Neural cell (in vitro differentiated cells): ENCODE data around the gene LBR. TPM values are rescaled to one million over a fixed set of nuclear protein-coding genes. Genes with fewer than 3 reads are reported as not detected.

ENCODE experiments used
- H2AFZ ChIP-seq: fragments of 200-600, 300-800 bp; sonication (generic), shearing (Covaris generic); 2 replicates; pipeline ENCODE4 v1.6.0; 2014; ENCODE audit warnings: low read depth, mild to moderate bottlenecking, antibody characterized with exemption, low read length, moderate library complexity
- H3F3A ChIP-seq: fragments of 200-600 bp; shearing (Covaris generic); 2 replicates; pipeline ENCODE4 v1.6.1; 2016; ENCODE audit warnings: mild to moderate bottlenecking, moderate library complexity, mixed read lengths, antibody characterized with exemption, low read length; ENCODE audit not compliant: insufficient read depth, poor library complexity, severe bottlenecking
- H3K27ac ChIP-seq: fragments of 200-600, 300-800 bp; sonication (generic), shearing (Covaris generic); 2 replicates; pipeline ENCODE4 v1.5.1; 2014; ENCODE audit warnings: mild to moderate bottlenecking, low read length, moderate library complexity
- H3K27me3 ChIP-seq: fragments of 300-800, 200-600 bp; sonication (generic), shearing (Covaris generic); 2 replicates; pipeline ENCODE4 v1.6.0; 2014; ENCODE audit warnings: mild to moderate bottlenecking, low read depth, low read length, moderate library complexity; ENCODE audit not compliant: insufficient read depth
- H3K36me3 ChIP-seq: fragments of 300-800, 200-600 bp; sonication (generic), shearing (Covaris generic); 2 replicates; pipeline ENCODE4 v1.5.1; 2014; ENCODE audit warnings: mild to moderate bottlenecking, antibody characterized with exemption, low read length, moderate library complexity; ENCODE audit not compliant: insufficient read depth
- H3K4me2 ChIP-seq: fragments of 300-800, 200-600 bp; sonication (generic), shearing (Covaris generic); 2 replicates; pipeline ENCODE4 v1.6.0; 2014; ENCODE audit warnings: mild to moderate bottlenecking, low read length
- H3K4me3 ChIP-seq: fragments of 300-800, 200-600 bp; sonication (generic), shearing (Covaris generic); 2 replicates; pipeline ENCODE4 v1.5.1; 2014; ENCODE audit warnings: mild to moderate bottlenecking, low read length, moderate library complexity
- H3K79me2 ChIP-seq: fragments of 200-600 bp; shearing (Covaris generic); replicated peaks from 2 replicates; pipeline ENCODE4 v1.6.0; 2014; ENCODE audit warnings: mild to moderate bottlenecking, low read length, moderate library complexity; ENCODE audit not compliant: insufficient read depth
- H3K9ac ChIP-seq: fragments of 300-800, 200-600 bp; sonication (generic), shearing (Covaris generic); 2 replicates; pipeline ENCODE4 v1.6.1; 2016; ENCODE audit warnings: mild to moderate bottlenecking, low read length, mixed read lengths
- H3K9me2 ChIP-seq: fragments of 200-600 bp; shearing (Covaris generic); 2 replicates; pipeline ENCODE4 v1.6.1; 2016; ENCODE audit warnings: mild to moderate bottlenecking, low read length, mixed read lengths; ENCODE audit not compliant: insufficient read depth
- H3K9me3 ChIP-seq: fragments of 200-600, 300-800 bp; sonication (generic), shearing (Covaris generic); 2 replicates; pipeline ENCODE4 v1.6.1; 2016; ENCODE audit warnings: mild to moderate bottlenecking, mixed run types, low read length, moderate library complexity, mixed read lengths
- H4K20me1 ChIP-seq: fragments of 200-600 bp; shearing (Covaris generic); 2 replicates; pipeline ENCODE4 v1.6.1; 2016; ENCODE audit warnings: mild to moderate bottlenecking, mixed run types; ENCODE audit not compliant: insufficient read depth
- EP300 ChIP-seq: fragments of 450-650 bp; conservative IDR thresholded peaks from 2 replicates; pipeline ENCODE4 v1.6.1; 2014; ENCODE audit warnings: antibody characterized with exemption, mild to moderate bottlenecking, moderate library complexity; ENCODE audit not compliant: poor library complexity, severe bottlenecking
- EZH2 ChIP-seq: fragments of 200-600, 300-800 bp; shearing (Covaris generic), sonication (generic); IDR thresholded peaks from 2 replicates; pipeline ENCODE4 v1.6.1; 2014; ENCODE audit warnings: antibody characterized with exemption, low read length, borderline replicate concordance, mild to moderate bottlenecking; ENCODE audit not compliant: insufficient read depth, poor library complexity, severe bottlenecking
- MXI1 ChIP-seq: fragments of 450-650 bp; conservative IDR thresholded peaks from 2 replicates; pipeline ENCODE4 v1.6.1; 2014; ENCODE audit warnings: antibody characterized with exemption, mild to moderate bottlenecking; ENCODE audit not compliant: poor library complexity, severe bottlenecking
- POLR2AphosphoS5 ChIP-seq: IDR thresholded peaks from 2 replicates; pipeline ENCODE4 v1.6.1; 2012
- RAD21 ChIP-seq: fragments of 450-650 bp; conservative IDR thresholded peaks from 2 replicates; pipeline ENCODE4 v1.6.1; 2014; ENCODE audit warnings: antibody characterized with exemption, mild to moderate bottlenecking, moderate library complexity
- SMC3 ChIP-seq: fragments of 450-650 bp; conservative IDR thresholded peaks from 2 replicates; pipeline ENCODE4 v1.6.1; 2014; ENCODE audit warnings: antibody characterized with exemption, mild to moderate bottlenecking, moderate library complexity; ENCODE audit not compliant: poor library complexity
- TAF1 ChIP-seq: IDR thresholded peaks from 2 replicates; pipeline ENCODE4 v1.6.1; 2012; ENCODE audit warnings: low read depth
- polyA plus RNA-seq: library from polyadenylated mRNA; depleted of rRNA; stranded (reverse); fragments of >200 nt; gene quantifications from 2 replicates; pipeline ENCODE4 v1.2.3, GENCODE V29; 2014
- TF ChIP-seq, protein P1 (sequence below): IDR thresholded peaks from 2 replicates; pipeline ENCODE4 v1.6.1; 2012; ENCODE audit warnings: borderline replicate concordance
- TF ChIP-seq, protein P2 (sequence below): fragments of 450-650 bp; IDR thresholded peaks from 2 replicates; pipeline ENCODE4 v1.5.1; 2014; ENCODE audit warnings: antibody characterized with exemption, mild to moderate bottlenecking, moderate library complexity; ENCODE audit not compliant: poor library complexity, severe bottlenecking

The LBR gene
- polyA plus RNA-seq, 1 donor from 2014 or later: 156 TPM

DNA sequence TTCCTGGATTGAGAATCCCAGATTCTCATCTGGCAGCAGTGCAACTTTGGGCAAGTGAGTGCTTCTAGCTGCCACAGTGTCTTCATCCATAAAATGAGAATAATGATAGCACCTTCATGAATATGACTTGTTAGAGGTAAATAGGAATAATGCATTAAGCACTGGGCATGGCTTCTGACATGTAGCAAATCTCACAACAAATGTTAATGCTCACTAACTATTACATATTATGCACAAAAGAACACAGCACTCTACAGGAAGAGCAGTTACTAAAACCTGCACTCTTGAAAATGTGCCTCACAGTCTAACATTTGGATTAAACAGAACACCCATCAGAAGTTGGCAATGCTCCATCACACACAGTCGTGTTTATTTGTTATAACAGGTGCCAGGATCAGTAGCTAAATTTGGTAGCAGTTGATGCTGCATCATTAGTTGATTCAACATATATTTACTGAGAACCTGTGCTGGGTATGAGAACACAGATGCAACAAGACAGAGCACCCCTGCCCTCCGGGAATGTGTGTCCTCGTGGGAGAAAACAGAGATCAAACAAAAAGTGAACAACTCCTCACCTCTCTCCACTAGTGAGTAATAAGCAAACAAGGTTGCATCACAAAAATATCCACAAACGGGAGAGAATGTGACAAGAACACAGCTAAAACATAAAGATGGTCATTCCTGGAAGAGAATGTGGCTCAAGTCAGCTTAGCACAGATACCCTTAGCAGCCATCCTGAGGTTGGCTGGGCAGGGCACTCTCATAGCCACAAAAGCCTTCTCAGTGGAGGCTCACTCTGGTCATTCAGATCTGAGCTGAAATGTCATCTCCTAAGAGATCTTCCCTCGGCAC lies 26.2 kb upstream of the LBR start:
- Histone ChIP-seq H3K36me3 (no peaks in the 10 kb centered on the region), H3K9ac (no peak overlapping the region), H3K79me2 (no peaks in the 10 kb centered on the region), H3K27ac (no peak overlapping the region), H2AFZ (no peak overlapping the region), H3K9me3 (no peaks in the 10 kb centered on the region), H4K20me1 (no peaks in the 10 kb centered on the region), H3K4me2 (no peak overlapping the region), H3K9me2 (no peaks in the 10 kb centered on the region), H3F3A (no peaks in the 10 kb centered on the region), H3K27me3 (no peaks in the 10 kb centered on the region), H3K4me3 (no peak overlapping the region)
- no peak for TF ChIP-seq EZH2
- TF ChIP-seq MXI1: no peak
- no peak for TF ChIP-seq EP300
- TF ChIP-seq TAF1: no peak
- TF ChIP-seq, protein P1, sequence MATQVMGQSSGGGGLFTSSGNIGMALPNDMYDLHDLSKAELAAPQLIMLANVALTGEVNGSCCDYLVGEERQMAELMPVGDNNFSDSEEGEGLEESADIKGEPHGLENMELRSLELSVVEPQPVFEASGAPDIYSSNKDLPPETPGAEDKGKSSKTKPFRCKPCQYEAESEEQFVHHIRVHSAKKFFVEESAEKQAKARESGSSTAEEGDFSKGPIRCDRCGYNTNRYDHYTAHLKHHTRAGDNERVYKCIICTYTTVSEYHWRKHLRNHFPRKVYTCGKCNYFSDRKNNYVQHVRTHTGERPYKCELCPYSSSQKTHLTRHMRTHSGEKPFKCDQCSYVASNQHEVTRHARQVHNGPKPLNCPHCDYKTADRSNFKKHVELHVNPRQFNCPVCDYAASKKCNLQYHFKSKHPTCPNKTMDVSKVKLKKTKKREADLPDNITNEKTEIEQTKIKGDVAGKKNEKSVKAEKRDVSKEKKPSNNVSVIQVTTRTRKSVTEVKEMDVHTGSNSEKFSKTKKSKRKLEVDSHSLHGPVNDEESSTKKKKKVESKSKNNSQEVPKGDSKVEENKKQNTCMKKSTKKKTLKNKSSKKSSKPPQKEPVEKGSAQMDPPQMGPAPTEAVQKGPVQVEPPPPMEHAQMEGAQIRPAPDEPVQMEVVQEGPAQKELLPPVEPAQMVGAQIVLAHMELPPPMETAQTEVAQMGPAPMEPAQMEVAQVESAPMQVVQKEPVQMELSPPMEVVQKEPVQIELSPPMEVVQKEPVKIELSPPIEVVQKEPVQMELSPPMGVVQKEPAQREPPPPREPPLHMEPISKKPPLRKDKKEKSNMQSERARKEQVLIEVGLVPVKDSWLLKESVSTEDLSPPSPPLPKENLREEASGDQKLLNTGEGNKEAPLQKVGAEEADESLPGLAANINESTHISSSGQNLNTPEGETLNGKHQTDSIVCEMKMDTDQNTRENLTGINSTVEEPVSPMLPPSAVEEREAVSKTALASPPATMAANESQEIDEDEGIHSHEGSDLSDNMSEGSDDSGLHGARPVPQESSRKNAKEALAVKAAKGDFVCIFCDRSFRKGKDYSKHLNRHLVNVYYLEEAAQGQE: no peak
- TF ChIP-seq POLR2AphosphoS5: no peak
- TF ChIP-seq SMC3: no peak
- TF ChIP-seq RAD21: no peak
- TF ChIP-seq, protein P2, sequence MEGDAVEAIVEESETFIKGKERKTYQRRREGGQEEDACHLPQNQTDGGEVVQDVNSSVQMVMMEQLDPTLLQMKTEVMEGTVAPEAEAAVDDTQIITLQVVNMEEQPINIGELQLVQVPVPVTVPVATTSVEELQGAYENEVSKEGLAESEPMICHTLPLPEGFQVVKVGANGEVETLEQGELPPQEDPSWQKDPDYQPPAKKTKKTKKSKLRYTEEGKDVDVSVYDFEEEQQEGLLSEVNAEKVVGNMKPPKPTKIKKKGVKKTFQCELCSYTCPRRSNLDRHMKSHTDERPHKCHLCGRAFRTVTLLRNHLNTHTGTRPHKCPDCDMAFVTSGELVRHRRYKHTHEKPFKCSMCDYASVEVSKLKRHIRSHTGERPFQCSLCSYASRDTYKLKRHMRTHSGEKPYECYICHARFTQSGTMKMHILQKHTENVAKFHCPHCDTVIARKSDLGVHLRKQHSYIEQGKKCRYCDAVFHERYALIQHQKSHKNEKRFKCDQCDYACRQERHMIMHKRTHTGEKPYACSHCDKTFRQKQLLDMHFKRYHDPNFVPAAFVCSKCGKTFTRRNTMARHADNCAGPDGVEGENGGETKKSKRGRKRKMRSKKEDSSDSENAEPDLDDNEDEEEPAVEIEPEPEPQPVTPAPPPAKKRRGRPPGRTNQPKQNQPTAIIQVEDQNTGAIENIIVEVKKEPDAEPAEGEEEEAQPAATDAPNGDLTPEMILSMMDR: no peak

DNA sequence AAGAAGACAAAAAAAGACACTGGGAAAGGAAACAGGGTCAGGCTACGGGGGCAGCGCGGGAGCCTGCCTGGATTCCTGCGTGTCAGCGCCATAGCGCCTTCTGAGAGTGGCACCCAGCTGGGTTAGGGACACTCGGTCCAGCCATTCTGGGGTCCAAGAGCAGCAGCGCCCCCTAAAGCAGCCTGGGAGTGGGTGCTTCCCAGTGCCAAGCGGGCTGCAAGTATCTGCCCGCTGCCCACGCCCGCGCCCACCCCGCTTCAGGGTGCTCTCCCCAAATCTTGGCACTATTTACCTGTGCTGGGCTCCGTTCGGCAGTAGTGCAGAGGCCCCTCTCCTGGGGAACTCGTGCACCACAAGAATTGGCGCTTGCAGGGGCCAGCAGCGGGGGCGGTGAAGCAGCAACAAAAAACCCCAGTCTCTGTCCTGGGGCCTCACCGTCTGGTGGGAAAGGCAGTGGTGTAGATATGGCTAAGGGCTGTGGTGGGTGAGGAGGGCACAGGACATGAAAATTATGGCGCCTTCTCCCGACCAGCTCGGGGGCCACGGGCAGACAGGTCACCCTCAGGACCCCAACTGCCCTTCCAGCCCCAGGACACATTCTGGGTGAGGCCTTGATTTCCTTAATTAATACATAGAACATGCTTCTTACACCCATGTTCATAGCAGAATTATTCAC lies 24.1 kb upstream of the LBR start:
- H3F3A ChIP-seq: no peaks in the 10 kb centered on the region
- H3K4me3 ChIP-seq: no peak overlapping the region
- no peaks in the 10 kb centered on the region for H4K20me1 ChIP-seq
- no peaks in the 10 kb centered on the region for H3K9me2 ChIP-seq
- H3K27me3 ChIP-seq: no peaks in the 10 kb centered on the region
- no peak overlapping the region for H3K9ac ChIP-seq
- H3K79me2 ChIP-seq: no peaks in the 10 kb centered on the region
- no peak overlapping the region for H2AFZ ChIP-seq
- H3K36me3 ChIP-seq: no peaks in the 10 kb centered on the region
- no peak overlapping the region for H3K4me2 ChIP-seq
- H3K9me3 ChIP-seq: no peaks in the 10 kb centered on the region
- TF ChIP-seq EP300 (no peak), MXI1 (no peak), RAD21 (no peak), SMC3 (no peak), TAF1 (no peak), EZH2 (no peak), POLR2AphosphoS5 (no peak)
- TF ChIP-seq, protein P2: no peak
- TF ChIP-seq, protein P1: no peak
- H3K27ac ChIP-seq: no peak overlapping the region
